ENCODE data around the gene TSEN54.

TSEN54 gene

GRCh38 chr17:75488693-75489510 lies 27.4 kb upstream of the TSEN54 start:
- no peak for DNase-seq

DNA sequence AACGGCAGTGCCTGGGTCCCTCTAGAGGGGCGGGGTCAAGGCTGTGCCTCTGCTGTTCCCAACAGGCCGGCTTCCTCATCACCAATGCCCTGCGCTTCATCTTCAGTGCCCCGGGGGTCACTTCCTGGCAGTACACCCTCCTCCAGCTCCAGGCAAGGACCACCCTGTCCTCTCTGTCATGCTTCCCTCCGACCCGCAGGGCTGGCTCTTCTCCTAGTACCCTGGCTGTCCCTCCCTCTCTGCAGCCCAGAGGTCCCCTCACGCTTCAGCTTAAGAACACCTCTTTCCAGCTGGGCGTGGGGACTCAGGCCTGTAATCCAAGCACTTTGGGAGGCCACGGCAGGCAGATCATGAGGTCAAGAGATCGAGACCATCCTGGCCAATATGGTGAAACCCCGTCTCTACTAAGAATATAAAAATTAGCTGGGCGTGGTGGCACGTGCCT lies 26.8 kb upstream of the TSEN54 start:
- no peak for DNase-seq

- no peak for DNase-seq
Observed at GRCh38 chr17:75490173-75490743, 26.1 kb upstream of the TSEN54 start.

DNA sequence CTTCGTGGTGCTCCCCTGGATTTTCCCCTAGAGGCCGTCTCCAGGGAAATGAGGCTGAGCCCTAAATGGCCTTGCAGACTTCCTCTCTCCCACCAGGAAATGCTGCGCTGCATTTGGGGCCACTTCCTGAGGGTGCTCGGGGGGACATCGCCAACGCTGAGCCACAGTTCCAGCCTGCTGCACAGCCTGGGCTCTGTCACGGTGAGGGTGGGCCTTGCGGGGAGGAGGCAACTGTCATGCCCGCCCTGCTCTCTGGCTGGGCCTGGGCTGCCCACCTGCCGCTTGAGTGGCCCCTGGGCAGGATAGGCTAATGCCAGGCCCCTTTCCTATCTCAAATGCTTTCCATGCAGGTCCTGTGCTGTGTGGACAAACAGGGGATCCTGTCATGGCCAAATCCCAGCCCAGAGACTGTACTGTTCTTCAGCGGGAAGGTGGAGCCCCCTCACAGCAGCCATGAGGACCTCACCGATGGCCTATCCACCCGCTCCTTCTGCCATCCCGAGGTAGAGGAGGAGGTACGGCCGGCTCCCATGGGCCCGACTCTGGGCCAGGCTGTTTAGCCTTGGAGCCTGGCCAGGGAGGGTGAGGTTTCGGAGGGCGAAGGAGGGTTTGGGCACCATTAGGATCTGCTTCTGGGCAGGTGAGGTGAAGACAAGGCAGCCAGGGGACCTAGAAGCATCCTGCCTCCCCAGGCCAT lies 25.2 kb upstream of the TSEN54 start:
- no peak for DNase-seq

DNA sequence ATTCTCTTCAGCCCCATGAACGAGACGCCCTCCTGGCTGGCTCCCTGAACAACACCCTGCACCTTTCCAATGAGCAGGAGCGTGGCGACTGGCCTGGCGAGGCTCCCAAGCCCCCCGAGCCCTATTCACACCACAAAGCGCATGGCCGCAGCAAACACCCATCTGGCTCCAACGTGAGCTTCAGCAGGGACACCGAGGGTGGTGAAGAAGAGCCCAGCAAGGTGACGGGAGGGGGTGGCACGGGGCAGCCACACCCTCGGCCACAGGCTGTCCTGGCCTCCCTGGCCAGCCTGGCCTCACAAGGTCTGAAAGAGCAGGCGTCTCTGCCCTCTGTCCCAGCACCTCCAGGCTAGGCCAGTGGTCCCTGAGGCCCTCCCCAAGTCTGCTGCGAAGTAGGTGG lies 24.6 kb upstream of the TSEN54 start:
- DNase-seq: no peak

GRCh38 chr17:75492555-75493168 lies 23.7 kb upstream of the TSEN54 start:
- DNase-seq: no peak

- no peak for DNase-seq
Observed at GRCh38 chr17:75493476-75494129, 22.7 kb upstream of the TSEN54 start.

- no peak for DNase-seq
Observed at GRCh38 chr17:75494326-75494877, 21.9 kb upstream of the TSEN54 start.

DNA sequence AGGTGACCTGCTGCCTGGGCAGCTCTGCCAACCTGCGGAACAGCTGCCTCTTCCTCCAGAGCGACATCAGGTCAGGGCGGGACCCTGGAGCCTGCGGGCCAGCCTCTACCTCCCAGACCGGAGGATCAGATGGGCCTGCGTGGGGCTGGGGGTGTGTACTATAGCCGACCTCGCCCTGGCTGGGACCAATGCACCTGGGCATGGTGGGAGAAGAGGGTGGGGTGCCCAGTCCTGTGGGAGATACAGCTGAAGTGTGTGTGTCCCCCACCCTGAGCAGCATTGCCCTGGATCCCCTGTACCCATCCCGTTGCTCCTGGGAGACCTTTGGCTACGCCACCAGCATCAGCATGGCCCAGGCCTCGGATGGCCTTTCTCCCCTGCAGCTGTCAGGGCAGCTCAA lies 20.3 kb upstream of the TSEN54 start:
- no peak for DNase-seq

- DNase-seq: no peak
Observed at GRCh38 chr17:75498039-75498725, 18.1 kb upstream of the TSEN54 start.

GRCh38 chr17:75498726-75499213 lies 17.6 kb upstream of the TSEN54 start:
- no peak for DNase-seq

- no peak for DNase-seq
Observed at GRCh38 chr17:75499313-75500022, 16.9 kb upstream of the TSEN54 start.

DNA sequence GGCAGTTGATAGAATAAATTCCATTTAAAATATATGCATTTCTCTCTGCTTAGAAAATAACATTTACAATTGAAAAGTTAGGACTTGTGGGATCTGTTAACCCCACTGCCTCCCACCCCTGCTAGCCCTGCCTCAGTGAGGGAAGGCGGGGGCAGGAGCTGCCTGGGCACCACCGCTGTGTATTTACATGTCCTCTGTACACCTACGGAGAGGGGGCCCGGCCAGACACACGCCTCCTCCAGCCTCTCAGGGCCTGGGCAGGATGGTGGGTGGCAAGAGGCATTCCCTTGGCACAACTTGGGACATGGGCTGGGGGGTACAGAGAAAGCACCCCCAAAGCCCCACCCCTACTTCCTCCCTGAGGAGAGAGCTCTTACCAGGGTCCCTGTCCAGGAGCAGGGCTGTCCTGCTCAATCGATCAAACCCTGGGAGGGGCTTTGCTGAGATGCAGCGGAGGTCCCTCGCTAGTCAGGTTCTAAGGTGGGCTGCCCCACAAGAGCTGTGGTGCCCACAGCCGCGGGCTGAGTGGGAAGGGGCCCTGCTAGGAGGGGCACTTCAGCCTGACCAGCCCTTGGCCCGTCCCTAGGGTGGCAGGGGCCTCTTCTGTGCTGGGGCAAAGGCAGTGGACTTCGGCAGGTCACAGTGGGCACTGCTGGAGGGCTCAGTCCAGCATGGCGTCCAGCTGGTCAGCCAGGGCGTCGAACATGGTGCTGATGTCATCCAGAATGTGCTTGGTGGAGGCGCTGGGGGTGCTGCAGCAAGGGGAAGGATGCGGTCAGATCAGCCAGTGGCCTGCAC lies 15.7 kb upstream of the TSEN54 start:
- DNase-seq: no peak

DNA sequence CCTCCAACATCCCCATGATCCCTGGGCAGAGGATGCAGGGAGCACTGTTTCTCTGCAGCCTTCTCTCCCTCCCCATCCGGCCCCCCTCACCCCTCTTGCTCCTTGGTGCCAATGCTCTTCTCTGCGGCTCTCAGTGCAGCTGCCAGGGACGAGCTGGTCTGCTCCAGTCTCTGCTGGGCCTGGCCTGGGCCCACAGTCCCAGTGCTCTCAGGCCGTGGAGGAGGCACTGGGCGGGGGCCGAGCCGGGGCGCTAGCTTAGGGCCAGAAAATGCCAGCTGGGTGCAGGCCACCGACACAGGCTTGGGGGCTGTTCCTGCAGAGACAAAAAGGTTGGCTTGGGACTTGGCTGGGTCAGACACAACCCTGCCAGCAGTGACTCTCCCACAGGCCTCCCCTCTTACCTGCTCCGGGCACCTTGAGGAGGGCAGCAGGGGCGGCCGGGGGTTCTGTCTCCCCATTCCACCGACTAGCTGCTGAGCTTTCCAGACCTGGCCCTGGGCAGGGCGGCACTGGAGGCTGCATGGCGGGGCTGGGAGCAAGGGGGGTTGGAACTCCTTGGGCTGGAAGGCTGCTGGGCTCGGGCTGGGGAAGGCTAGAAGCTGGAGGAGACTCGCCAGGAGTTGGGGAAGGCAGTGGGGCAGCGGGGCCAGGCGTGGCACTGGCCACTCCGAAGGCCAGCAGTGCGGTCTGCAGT lies 14.8 kb upstream of the TSEN54 start:
- DNase-seq: no peak

DNA sequence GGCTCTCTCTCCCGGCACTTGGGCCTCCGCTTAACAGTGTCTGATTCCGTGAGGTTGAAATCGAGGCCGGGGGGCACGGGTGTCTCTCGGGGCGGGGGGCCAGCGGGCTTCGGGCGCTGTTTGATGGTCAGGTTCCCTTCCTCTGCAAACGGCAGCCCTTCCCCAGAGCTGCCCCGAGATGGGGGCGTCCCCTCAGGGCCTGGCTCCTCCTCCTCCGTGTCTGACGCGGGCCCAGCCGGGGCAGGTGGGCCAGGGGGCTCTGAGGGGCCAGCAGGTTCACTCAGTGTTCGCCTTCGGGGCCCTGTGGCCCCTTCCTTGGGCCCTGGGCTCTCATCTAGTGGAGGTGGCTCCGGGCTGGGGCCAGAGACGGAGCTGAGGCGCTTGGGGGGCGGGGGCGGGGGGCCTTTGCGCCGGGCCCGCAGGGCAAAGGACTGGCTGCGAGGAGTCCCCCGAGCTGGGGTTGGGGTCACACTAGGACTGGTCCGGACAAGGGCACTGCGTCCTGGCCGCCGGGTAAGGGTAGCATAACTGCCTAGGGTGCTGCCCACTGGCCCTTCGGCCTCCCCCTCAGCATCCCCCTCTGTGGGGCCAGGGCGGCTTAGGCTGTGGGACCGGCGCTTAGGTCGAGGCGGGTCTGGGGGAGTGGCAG lies 14.1 kb upstream of the TSEN54 start:
- no peak for DNase-seq

- no peak for DNase-seq
Observed at GRCh38 chr17:75502721-75503329, 13.5 kb upstream of the TSEN54 start.

GRCh38 chr17:75503337-75503950 lies 12.9 kb upstream of the TSEN54 start:
- no peak for DNase-seq

- no peak for DNase-seq
Observed at GRCh38 chr17:75503976-75504346, 12.4 kb upstream of the TSEN54 start.

Measured in fibroblast of skin of right biceps (primary cell).